Thoracic aorta (tissue), 2 donors: ENCODE data around the gene LRRC31. TPM values are rescaled to one million over a fixed set of nuclear protein-coding genes. Genes with fewer than 3 reads are reported as not detected.

Source experiments
- ATAC-seq: fragments of 150-250 bp; one replicate; pipeline ENCODE4 v1.8.0; 2017; ENCODE audit warnings: low read depth; ENCODE audit not compliant: insufficient number of reproducible peaks, low FRiP score
- DNase-seq: peaks from one replicate; pipeline ENCODE4 v3.0.0-alpha.2; 2020; ENCODE audit warnings: low spot score
- H3K27ac ChIP-seq, 2 donors: fragments of 200-600 bp; sonication (generic); 1 replicate in 1 of 2; 2 replicates in 1 of 2; pipeline ENCODE4 v1.5.1; 2016; ENCODE audit warnings: mild to moderate bottlenecking in 2 of 2, moderate library complexity in 2 of 2
- H3K27me3 ChIP-seq: fragments of 200-600 bp; sonication (generic); replicated peaks from 2 replicates; pipeline ENCODE4 v1.6.0; 2016; ENCODE audit warnings: mild to moderate bottlenecking; ENCODE audit not compliant: insufficient read depth
- H3K36me3 ChIP-seq: fragments of 200-600 bp; sonication (generic); one replicate; pipeline ENCODE4 v1.5.1; 2016
- H3K4me1 ChIP-seq, 2 donors: fragments of 200-600 bp; sonication (generic); 1 replicate in 1 of 2; 2 replicates in 1 of 2; pipeline versions ENCODE4 v1.5.1 to v1.6.0; 2016; ENCODE audit warnings: low read depth in 2 of 2, mild to moderate bottlenecking in 1 of 2; ENCODE audit not compliant: control insufficient read depth in 1 of 2
- H3K4me3 ChIP-seq: fragments of 200-600 bp; sonication (generic); 2 replicates; pipeline ENCODE4 v1.5.1; 2016; ENCODE audit warnings: mild to moderate bottlenecking
- H3K9me3 ChIP-seq: fragments of 200-600 bp; sonication (generic); 2 replicates; pipeline ENCODE4 v1.5.1; 2016
- total RNA-seq, 2 donors: library from RNA; depleted of rRNA; stranded (reverse); fragments of >200 nt; gene quantifications; one replicate each; pipeline versions ENCODE4 v1.1.0 to v1.2.3, GENCODE V29; 2016
- TF ChIP-seq, protein P1 (sequence below): fragments of 200-600 bp; sonication (generic); IDR thresholded peaks from one replicate; pipeline ENCODE4 v1.5.1; 2019; ENCODE audit warnings: antibody characterized with exemption

LRRC31 gene
- total RNA-seq, 2 donors from 2014 or later, result not detected

DNA sequence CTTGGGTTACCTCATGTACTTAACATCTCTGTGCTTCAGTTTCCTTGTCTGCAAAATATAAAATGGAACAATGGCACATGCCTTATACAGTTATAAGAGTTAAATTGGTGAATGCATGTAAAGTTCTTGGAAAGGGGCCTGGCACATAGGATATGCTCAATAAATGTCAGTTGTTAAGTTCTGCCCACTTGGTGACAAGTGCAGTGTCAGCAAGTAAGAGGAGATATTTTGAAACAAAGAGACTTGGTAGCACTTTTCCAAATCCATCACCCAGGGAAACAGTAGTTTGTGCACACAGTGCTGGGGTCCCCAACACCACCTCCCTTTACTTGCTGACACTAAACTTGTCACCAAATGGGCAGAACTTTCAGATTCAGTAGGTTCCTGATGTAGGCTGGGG, 19.1 kb downstream of the LRRC31 start:
- no peak overlapping the region for H3K27ac ChIP-seq
- ATAC-seq (no peak), DNase-seq (no peak)
- no peak overlapping the region for H3K4me3 ChIP-seq
- H3K4me1 ChIP-seq, result no peaks in the 10 kb centered on the region
- H3K27me3 ChIP-seq, result no peaks in the 10 kb centered on the region
- H3K9me3 ChIP-seq, result no peaks in the 10 kb centered on the region
- no peaks in the 10 kb centered on the region for H3K36me3 ChIP-seq
- TF ChIP-seq, protein P1, sequence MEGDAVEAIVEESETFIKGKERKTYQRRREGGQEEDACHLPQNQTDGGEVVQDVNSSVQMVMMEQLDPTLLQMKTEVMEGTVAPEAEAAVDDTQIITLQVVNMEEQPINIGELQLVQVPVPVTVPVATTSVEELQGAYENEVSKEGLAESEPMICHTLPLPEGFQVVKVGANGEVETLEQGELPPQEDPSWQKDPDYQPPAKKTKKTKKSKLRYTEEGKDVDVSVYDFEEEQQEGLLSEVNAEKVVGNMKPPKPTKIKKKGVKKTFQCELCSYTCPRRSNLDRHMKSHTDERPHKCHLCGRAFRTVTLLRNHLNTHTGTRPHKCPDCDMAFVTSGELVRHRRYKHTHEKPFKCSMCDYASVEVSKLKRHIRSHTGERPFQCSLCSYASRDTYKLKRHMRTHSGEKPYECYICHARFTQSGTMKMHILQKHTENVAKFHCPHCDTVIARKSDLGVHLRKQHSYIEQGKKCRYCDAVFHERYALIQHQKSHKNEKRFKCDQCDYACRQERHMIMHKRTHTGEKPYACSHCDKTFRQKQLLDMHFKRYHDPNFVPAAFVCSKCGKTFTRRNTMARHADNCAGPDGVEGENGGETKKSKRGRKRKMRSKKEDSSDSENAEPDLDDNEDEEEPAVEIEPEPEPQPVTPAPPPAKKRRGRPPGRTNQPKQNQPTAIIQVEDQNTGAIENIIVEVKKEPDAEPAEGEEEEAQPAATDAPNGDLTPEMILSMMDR, result no peak

DNA sequence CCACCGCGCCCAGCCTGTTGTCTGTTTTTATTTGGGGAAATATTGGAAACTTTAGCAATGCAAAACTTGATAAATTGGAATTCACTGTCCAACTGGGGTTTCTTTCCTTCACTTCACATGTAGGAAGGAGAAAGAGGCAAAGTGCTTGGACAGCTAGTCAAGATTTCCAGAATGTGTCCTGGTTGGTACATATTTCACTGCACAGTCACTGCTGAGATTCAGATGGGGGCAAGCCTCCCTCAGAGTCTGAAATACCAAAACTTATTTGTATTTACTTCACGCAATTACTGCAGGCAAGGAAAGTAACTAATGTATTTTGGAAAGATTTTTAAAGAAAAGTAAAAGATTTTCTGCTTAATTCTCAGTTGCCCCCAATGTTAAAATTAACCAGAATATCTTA, 21.0 kb downstream of the LRRC31 start:
- H3K36me3 ChIP-seq, result no peaks in the 10 kb centered on the region
- H3K4me1 ChIP-seq, result no peaks in the 10 kb centered on the region
- TF ChIP-seq, protein P1, result no peak
- ATAC-seq (no peak), DNase-seq (no peak)
- H3K27ac ChIP-seq, result no peak overlapping the region
- no peaks in the 10 kb centered on the region for H3K27me3 ChIP-seq
- no peak overlapping the region for H3K4me3 ChIP-seq
- no peaks in the 10 kb centered on the region for H3K9me3 ChIP-seq

DNA sequence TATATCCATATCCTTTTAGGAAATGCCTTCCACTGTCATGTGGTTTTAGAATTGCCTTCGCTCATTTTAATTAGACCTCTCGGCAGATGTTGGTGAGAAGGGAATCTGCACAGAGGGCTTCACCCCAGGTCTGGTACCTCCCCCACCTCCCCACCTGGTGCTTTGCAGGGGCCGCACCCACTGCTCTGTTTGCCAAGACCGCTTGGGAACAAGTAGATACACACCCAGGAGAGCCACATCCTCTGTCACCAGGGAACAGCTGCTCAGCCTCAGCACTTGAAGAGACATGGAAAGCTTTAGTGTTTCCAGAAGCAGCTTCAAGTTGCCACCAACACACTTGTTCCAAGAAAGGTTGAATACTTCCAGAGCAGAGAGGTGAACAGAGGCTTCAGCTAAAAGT, 21.8 kb downstream of the LRRC31 start:
- DNase-seq (no peak), ATAC-seq (no peak)
- H3K27me3 ChIP-seq, result no peaks in the 10 kb centered on the region
- H3K4me1 ChIP-seq, result no peaks in the 10 kb centered on the region
- H3K36me3 ChIP-seq, result no peaks in the 10 kb centered on the region
- no peaks in the 10 kb centered on the region for H3K9me3 ChIP-seq
- H3K27ac ChIP-seq, result no peak overlapping the region
- H3K4me3 ChIP-seq, result no peak overlapping the region
- TF ChIP-seq, protein P1, result no peak

DNA sequence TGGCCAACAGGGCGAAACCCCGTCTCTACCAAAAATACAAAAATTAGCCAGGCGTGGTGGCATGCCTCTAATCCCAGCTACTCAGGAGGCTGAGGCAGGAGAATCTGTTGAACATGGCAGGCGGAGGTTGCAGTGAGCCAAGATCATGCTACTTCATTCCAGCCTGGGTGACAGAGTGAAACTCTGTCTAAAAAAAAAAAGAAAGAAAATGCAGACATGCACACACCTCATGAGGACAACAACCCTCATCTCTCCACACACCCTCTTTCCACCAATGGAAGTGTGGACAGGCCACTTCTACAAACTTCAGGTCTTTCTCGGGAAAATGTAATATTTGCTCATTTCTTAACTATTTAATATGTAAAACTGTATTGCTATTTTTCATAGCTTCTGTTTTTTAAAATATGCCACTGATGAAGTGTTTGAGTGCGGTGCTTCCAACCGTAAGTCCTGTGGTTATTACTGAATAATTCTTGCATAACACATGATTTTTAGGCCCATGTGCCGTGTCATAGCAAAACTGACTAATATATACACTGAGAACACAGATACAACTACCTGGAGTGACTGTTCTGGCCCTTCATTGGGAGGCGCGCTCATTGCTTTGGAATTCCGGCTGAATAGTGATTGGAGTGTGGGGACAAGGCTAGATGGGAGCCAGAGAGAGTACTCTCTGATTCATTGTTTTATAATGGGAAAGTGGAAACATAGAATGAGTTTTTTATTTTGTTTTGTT, 23.1 kb downstream of the LRRC31 start:
- TF ChIP-seq, protein P1, result no peak
- no peaks in the 10 kb centered on the region for H3K4me1 ChIP-seq
- H3K9me3 ChIP-seq, result no peaks in the 10 kb centered on the region
- no peak overlapping the region for H3K27ac ChIP-seq
- DNase-seq, result no peak
- H3K27me3 ChIP-seq, result no peaks in the 10 kb centered on the region
- ATAC-seq, result no peak
- no peak overlapping the region for H3K4me3 ChIP-seq
- H3K36me3 ChIP-seq, result no peaks in the 10 kb centered on the region

DNA sequence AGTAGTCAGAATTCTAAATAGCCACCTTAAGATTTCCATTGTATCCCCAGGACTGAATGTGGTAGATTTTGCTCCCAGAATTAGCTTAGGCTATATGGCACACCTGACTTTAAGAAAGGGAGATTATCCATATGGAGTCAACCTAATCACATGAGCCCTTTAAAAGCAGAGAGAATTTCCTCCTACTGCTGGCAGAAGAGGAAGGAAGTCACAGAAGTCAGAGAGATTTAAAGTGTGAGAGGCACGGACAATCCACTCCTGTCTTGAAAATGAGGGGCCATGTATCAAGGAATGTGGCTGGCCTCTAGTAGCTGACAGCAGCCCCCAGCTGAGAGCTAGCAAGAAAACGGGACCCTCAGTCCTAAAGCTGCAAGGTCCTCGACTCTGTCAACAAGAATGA, 26.8 kb downstream of the LRRC31 start:
- H3K36me3 ChIP-seq, result no peaks in the 10 kb centered on the region
- no peaks in the 10 kb centered on the region for H3K4me1 ChIP-seq
- H3K27me3 ChIP-seq, result no peaks in the 10 kb centered on the region
- H3K9me3 ChIP-seq, result no peaks in the 10 kb centered on the region
- DNase-seq (no peak), ATAC-seq (no peak)
- H3K27ac ChIP-seq, result no peak overlapping the region
- TF ChIP-seq, protein P1, result no peak
- no peak overlapping the region for H3K4me3 ChIP-seq
